Retinal pigment epithelial cell (primary cell): ENCODE data around the gene DUOX1.

Source experiments
- DNase-seq: peaks from one replicate; pipeline ENCODE4 v3.0.0-alpha.2; 2010; ENCODE audit warnings: low read depth
- H3K4me3 ChIP-seq: 2 replicates; pipeline ENCODE4 v1.5.1; 2011; ENCODE audit warnings: mild to moderate bottlenecking, low read length, control low read depth, moderate library complexity
- TF ChIP-seq, protein P1 (sequence below): conservative IDR thresholded peaks from 2 replicates; pipeline ENCODE4 v1.5.1; 2011; ENCODE audit warnings: low read depth, low read length, control low read depth, inconsistent platforms

The DUOX1 gene

DNA sequence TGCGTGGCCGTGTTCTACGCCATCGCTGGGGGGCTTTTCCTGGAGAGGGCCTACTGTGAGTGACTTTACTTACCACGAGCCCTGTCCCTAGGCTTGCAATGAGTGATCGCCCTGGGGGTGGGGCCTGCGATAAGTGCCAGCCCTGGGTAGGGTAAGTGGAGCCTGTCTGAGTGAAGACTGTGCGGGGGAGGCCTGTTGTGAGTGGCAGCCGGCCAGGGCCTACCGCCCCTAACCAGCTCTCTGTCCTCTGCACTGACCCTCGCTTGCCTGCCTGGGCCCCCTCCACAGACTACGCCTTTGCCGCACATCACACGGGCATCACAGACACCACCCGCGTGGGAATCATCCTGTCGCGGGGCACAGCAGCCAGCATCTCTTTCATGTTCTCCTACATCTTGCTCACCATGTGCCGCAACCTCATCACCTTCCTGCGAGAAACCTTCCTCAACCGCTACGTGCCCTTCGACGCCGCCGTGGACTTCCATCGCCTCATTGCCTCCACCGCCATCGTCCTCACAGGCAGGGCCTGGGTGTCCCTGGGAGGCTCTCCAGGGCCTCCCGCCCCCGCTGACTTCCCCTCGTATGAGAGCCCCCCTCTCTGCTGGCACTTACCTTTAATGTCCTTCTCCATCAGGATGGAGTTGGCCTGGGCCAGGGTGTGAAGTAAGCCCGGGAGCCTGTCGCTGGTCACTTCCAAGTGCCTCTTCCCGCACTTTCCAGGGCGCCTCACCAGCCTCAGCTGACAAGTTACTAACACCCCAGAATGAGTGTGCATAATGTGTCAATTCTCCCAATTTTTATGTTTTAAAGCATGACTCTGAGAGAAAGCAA lies 22.4 kb downstream of the DUOX1 start:
- no peak for DNase-seq
- H3K4me3 ChIP-seq: no peak overlapping the region
- TF ChIP-seq, protein P1, sequence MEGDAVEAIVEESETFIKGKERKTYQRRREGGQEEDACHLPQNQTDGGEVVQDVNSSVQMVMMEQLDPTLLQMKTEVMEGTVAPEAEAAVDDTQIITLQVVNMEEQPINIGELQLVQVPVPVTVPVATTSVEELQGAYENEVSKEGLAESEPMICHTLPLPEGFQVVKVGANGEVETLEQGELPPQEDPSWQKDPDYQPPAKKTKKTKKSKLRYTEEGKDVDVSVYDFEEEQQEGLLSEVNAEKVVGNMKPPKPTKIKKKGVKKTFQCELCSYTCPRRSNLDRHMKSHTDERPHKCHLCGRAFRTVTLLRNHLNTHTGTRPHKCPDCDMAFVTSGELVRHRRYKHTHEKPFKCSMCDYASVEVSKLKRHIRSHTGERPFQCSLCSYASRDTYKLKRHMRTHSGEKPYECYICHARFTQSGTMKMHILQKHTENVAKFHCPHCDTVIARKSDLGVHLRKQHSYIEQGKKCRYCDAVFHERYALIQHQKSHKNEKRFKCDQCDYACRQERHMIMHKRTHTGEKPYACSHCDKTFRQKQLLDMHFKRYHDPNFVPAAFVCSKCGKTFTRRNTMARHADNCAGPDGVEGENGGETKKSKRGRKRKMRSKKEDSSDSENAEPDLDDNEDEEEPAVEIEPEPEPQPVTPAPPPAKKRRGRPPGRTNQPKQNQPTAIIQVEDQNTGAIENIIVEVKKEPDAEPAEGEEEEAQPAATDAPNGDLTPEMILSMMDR: no peak

DNA sequence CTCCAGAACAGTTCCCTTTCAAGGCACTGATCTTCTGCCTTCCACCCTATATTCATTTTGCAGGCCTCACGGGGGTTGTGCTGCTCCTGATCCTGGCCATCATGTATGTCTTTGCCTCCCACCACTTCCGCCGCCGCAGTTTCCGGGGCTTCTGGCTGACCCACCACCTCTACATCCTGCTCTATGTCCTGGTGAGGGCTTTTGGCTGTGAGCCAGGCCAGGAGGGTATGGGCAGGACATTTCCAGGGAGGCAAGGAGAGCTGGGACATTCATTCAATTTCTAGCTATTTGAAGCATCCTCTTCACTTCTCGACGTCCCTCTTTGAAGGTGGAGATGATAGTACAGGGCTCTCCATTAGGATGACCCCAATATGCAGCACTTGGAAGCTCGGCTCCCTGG lies 25.9 kb downstream of the DUOX1 start:
- H3K4me3 ChIP-seq: no peak overlapping the region
- no peak for DNase-seq
- TF ChIP-seq, protein P1: no peak

DNA sequence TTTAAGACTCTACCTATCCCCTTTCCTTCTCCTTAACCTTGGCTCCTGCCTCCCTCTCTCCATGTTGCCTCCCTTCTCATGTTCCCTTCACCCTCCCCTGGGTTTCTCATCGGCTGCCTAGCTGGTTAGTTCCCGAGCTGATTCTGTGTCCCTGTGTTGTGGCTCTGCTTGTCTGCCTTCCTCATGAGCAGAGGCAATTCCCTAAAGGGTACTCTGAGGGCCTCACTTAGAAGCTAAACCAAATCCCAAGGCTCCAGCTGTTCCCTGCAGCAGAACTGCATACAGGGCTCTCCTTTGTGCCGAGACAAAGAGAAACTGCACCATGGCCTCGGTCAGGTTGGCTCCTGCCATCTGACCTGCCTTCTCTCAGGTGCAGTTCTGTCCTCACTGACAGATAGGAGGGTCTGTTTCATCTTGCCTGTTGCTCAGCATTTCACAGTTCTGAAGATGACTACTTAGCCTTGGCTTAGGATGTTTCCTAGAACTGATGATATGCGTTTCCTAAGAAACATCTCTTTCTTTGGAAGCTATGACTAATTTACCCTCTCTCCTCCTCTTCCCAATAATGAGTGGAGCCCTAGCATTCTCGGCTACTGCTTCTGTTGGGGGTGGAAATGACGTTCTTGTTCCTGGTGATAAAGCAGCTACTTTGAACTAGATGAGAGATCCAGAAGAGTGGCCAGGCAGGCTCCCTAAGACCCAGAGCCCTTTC lies 27.1 kb downstream of the DUOX1 start:
- no peak overlapping the region for H3K4me3 ChIP-seq
- DNase-seq: no peak
- TF ChIP-seq, protein P1: no peak

DNA sequence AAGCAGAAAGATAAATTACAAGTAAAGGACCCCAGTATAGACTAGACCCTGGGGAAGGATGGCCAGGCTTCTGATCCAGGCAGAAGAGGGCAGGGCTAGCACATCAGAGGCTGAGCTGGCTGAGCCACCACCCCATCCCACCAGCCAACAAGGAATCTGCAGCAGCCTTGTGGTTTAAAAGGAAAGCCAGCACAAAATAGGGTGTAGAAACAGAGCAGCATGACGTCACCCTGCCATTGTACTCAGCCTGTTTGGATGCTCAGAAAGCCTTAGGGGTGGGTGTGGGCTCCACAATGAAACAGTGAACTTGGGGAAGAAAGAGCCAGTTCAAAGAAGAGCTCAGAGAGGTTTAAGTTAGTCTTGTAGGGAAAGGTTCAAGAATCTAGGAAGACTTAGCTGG lies 28.2 kb downstream of the DUOX1 start:
- TF ChIP-seq, protein P1: no peak
- no peak overlapping the region for H3K4me3 ChIP-seq
- no peak for DNase-seq

DNA sequence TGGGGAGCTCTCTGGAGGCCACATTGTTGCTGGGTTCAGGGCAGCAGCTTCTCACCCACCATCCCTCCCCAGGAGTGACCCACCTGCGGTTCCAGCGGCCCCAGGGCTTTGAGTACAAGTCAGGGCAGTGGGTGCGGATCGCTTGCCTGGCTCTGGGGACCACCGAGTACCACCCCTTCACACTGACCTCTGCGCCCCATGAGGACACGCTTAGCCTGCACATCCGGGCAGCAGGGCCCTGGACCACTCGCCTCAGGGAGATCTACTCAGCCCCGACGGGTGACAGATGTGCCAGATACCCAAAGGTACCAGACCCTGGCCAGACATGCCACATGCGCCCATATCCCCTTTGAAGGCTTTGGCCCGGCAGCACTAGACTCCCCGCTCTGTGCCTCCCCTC lies 31.9 kb downstream of the DUOX1 start:
- no peak overlapping the region for H3K4me3 ChIP-seq
- no peak for DNase-seq
- TF ChIP-seq, protein P1: no peak

DNA sequence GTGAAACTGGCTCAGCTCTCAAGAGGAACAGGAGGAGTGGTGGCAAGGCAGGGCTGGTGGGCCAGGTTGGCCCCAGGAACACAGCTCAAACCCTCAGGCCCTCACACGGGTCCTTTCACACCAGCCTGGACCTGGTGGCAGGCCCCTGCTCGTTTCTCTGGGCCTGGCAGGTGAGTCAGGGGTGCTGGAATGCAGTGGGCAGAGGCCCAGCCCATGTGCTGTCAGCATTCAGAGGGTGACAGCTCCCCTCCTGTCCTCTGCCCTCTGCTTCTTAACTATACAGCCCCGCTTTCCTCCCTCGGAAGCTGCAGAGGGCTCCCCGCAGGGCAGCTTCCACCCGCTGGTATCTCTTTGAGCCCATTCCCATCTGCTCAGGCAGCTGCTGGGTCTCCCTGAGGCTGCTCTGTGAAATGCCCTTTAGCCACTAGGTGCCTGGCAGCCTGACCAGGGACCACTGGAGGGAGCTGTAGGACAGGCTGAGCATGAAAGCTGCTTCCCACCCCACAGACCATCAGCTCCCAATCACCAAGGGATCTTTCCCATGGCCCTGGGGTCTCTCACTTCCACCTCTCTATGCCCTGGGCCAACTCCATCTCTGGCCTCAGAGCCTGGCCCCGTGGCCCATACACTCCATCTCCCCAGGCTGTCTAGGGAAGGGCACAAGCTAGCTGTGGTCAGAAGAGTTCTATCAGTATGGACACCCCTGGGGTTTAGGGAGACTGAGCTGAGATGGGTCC lies 33.1 kb downstream of the DUOX1 start:
- TF ChIP-seq, protein P1: peak; percentile 98
- DNase-seq: peak; percentile 46
- H3K4me3 ChIP-seq: no peak overlapping the region
